ENCODE data around the gene GALNT7.
"Not testable (repeated sequence)": the region's sequence is repeated elsewhere in the genome, so short reads cannot be mapped to it uniquely, and the experiment has no call there.

GALNT7 gene

GRCh38 chr4:173195109-173195508 lies 26.5 kb downstream of the GALNT7 start:
- no peak for DNase-seq (ENCODE audit: low read depth in 2 of 2)

DNA sequence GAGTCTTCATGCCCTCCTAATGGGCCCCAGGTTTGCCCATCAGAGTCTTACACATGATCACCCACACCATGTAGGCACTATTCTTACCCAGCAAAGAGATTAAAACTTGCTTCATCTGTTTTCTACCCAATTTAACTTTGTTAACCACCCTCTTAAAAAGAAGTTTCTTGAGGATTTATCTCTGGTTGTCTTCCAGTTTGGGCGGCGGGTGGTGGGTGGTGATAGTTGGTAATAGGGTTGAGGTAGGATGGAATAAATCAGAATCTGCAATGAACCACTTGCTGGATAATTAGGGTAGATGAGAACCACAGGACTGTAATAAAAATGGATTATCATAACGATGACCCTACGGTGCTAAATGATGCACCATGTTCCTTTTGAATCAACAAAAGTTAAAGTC lies 30.9 kb downstream of the GALNT7 start:
- no peak for DNase-seq (ENCODE audit: low read depth in 2 of 2)

DNA sequence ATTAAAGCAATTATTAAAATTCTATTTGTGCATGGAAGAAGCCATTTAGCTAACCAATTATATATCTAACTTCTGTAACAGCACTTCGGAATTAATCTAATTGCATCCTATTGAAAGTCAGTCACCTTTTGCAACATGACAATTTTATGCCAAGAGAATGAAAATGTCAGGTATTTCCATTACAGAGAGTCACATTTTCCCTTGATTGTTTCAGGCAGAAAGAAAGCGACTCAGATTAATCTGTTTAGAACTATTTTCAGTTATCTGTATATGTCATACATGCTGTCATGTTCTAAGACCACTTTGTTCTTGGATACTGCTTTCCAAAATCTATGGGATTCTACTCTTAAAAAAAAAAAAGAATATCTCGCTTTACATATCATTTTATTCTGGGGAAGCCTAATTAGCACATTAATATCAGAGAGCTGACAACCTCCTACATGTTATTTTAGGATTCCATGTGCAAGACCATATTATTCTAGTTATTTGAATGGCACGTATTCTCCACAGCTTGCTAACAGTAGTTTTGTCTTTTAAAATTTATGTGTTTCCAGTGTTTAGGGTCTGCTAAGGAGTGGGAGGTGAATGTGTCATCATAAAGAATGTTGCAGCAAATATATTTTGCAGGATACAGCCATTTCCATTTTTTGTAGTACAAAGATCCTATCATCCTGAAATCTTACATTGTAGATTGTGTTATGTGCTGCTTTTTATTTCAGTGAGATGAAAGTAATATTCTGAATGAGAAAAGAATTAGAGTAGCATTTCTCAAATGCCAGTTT lies 31.7 kb downstream of the GALNT7 start:
- no peak for DNase-seq (ENCODE audit: low read depth in 2 of 2)

DNA sequence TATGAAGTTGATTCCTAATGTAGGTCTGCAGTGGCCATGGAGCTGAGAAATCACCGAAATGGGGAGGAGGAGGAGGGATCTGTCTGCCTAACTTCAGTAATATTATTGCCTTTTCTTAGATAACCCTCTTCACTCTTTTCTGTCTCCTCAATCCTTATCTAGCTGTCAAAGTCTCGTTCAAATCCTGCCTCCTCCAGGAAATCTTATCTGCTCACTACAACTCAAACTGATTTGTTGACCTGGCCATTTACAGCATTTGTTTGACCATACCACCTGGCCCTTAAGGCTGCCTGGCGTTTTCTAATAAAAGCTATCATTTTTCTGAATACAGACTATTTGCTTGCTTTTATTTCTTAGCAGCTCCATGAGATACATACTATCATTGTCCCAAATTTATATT lies 33.8 kb downstream of the GALNT7 start:
- DNase-seq (ENCODE audit: low read depth in 2 of 2): no peak

DNA sequence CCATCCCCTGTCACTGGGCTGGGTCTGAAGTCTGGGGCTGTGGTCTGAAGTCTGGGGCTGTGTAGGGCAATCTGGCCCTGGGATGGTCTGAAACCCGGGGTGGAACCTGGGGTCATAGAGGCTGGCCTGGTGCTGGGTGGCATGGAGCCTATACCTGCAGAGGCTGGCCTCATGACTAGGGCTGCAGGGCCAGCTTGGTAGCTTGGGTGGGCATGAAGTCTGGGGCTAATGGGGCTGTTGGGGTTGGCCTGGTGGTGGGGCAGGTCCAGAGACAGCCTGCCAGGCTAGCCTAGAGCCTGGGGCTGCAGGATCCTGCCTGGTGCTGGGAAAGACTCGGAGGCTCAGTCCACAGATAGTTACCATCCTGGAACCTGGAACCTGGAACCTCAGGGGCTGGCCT lies 37.0 kb downstream of the GALNT7 start:
- no peak for DNase-seq (ENCODE audit: low read depth in 2 of 2)

GRCh38 chr4:173208420-173208819 lies 39.8 kb downstream of the GALNT7 start:
- no peak for DNase-seq (ENCODE audit: low read depth in 2 of 2)

DNA sequence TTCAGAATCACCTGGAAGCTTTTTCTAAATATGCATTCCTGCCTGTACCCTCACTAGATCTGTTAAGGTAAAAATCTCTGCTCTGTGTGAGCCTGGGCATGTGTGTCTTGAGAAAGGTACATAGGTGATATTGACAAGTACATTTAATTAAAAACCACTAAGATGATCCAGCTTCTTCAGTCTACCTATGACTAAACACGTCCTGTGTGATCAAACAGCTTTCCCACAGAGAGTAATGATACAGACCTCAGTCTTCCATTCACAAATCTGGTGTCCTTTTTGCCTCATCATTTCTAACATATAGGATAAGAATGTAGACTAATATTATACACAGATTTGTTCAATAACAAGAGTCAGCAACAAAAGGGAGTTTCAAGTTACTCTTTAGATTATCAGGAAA lies 42.6 kb downstream of the GALNT7 start:
- no peak for DNase-seq (ENCODE audit: low read depth in 2 of 2)

DNA sequence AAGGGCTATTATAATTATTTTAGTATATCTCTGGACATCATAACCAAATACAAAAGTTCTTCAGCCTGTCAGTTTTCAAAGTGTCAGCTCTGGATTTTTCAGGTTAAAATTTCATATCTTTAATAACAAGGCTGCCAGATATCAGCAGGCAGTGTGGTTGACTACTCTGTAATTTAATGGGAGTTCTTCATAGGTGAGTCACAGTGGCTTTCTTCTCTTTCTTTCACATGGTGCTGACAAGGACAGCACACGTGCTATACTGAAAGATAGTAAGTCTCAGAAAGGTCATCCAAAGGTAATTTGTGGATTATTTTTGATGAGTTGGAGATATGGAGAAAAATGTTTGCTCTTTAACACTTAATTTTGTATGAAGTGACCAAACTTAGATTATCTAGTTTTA lies 43.2 kb downstream of the GALNT7 start:
- DNase-seq (ENCODE audit: low read depth in 2 of 2): no peak

GRCh38 chr4:173212379-173212778 lies 43.8 kb downstream of the GALNT7 start:
- no peak for DNase-seq (ENCODE audit: low read depth in 2 of 2)

- no peak for DNase-seq (ENCODE audit: low read depth in 2 of 2)
Observed at GRCh38 chr4:173213296-173213695, 44.7 kb downstream of the GALNT7 start.

GRCh38 chr4:173214231-173214630 lies 45.6 kb downstream of the GALNT7 start:
- DNase-seq (ENCODE audit: low read depth in 2 of 2): no peak

DNA sequence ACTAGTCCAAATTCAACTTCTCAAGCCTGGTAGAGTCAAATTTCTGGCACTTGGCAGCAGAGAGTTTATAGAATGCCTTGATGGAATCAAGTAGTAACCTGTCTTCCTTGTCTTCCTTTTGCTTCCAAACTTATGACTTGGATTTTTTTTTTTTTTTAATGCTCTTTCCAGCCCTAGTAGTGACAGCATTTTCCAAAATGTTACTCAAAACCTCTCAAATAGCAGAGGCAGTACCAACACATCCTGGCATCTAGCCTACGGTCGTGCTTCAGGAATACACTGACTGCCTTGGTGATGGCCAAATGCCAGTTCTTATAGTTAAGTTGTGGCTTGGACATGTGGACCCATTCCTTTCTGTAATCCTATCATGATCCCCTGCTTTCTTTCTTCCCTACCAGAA lies 46.0 kb downstream of the GALNT7 start:
- DNase-seq (ENCODE audit: low read depth in 2 of 2): no peak

DNA sequence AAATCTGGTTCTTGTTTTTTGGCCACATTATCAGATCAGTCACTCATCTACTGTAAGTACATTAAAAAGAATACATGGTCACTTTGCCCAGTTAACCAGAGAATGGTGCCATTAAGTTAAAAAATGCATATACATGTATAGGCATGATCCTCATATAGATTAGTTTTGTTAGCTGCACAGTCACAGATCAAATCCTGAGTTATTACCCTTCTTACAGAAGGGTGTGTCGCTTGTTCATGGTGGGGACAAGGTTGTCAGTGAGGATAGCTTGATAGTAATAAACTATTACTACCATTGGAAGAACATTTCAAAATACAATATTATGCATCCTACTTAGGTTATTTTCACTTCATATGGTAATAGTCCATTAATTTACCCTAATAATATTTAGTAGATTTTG lies 48.5 kb downstream of the GALNT7 start:
- DNase-seq (ENCODE audit: low read depth in 2 of 2): no peak

DNA sequence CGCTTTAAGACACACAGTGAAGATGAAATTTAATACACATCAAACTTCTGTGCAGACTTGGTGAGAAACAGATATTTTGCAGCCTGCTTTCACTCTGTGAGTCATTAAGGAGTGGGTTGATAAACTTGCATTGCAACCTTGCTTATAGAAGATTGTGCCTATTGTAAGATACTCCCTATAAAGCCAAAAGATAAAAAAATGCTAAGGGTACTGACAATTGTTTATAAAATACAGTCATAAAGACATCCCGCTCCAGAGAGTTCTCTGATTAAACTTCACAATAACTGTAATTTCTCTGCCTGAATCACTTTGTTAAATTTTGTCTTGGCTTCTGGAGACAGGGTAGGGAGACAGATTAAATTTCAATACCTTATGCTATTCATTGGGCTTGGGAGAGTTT lies 49.1 kb downstream of the GALNT7 start:
- DNase-seq (ENCODE audit: low read depth in 2 of 2): no peak

- no peak for DNase-seq (ENCODE audit: low read depth in 2 of 2)
Observed at GRCh38 chr4:173218411-173219125, 50.0 kb downstream of the GALNT7 start.

GRCh38 chr4:173219126-173219437 lies 50.5 kb downstream of the GALNT7 start:
- not testable (repeated sequence) for DNase-seq (ENCODE audit: low read depth in 2 of 2)

DNA sequence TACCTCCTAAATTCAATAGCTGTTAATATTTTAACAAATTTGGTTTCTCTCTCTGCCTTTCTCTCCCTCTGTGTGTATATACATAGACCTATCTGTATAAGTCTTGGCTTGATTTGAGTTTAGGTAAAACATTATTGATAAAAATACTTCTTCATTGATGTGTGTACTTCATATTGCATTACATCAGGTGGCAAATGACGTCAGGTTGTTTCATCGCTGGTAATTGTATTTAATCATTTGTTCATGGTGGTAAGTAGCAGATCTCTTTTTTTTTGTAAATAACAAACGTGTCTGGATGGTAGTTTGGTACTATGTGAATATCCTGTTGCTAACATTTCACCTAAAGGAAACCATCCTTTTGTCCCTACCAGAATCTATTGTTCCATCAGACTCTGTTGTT lies 55.1 kb downstream of the GALNT7 start:
- no peak for DNase-seq (ENCODE audit: low read depth in 2 of 2)

DNA sequence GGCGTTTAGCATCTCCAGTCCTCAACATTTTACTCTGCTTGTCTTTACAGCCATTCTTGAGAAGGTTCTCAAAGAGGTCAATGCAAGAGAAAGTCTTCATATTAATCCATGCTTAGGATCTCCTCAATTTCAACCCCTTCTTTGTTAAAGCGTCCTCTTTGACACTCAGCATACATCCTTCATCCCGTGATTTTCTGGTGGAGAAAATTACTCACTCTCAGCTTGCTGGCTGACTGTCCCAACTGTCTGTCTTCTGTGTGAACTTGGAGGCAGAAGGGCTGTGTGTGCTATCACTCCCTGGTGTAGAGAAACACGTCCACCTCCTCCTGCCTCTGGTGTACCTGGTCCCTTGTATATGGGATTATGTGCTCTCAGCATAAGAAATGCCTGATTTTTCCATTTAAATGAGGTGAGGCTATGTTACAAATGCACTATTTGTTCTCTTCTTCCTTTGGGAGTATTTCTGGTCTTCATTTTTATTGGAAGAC lies 57.8 kb downstream of the GALNT7 start:
- DNase-seq (ENCODE audit: low read depth in 2 of 2): no peak

- no peak for DNase-seq (ENCODE audit: low read depth in 2 of 2)
Observed at GRCh38 chr4:173227756-173228155, 59.1 kb downstream of the GALNT7 start.

GRCh38 chr4:173230062-173230461 lies 61.5 kb downstream of the GALNT7 start:
- DNase-seq (ENCODE audit: low read depth in 2 of 2): no peak

- DNase-seq (ENCODE audit: low read depth in 2 of 2): no peak
Observed at GRCh38 chr4:173231916-173232315, 63.3 kb downstream of the GALNT7 start.

- no peak for DNase-seq (ENCODE audit: low read depth in 2 of 2)
Observed at GRCh38 chr4:173233857-173234256, 65.2 kb downstream of the GALNT7 start.

- no peak for DNase-seq (ENCODE audit: low read depth in 2 of 2)
Observed at GRCh38 chr4:173235050-173235449, 66.4 kb downstream of the GALNT7 start.
